Esophagus muscularis mucosa (tissue), 4 donors: ENCODE results near the gene APBA3.

Experiments used
- EP300 ChIP-seq: sonication (generic); formaldehyde crosslinking; IDR thresholded peaks from one replicate; pipeline ENCODE4 v1.6.1; 2017; ENCODE audit warnings: antibody characterized with exemption
- POLR2A ChIP-seq: fragments of 450-650 bp; IDR thresholded peaks from one replicate; pipeline ENCODE4 v1.6.1; 2017; ENCODE audit warnings: antibody characterized with exemption, moderate library complexity, mild to moderate bottlenecking, low read depth
- POLR2AphosphoS5 ChIP-seq, 2 donors: sonication (generic); formaldehyde crosslinking; IDR thresholded peaks; one replicate each; pipeline ENCODE4 v1.6.1; 2017; ENCODE audit warnings: antibody characterized with exemption in 2 of 2
- TF ChIP-seq, protein P1 (sequence below), 3 experiments: fragments of 200-600 bp in 2 of 3; fragments of 450-650 bp in 1 of 3; sonication (generic) in 2 of 3; IDR thresholded peaks; one replicate each; pipeline ENCODE4 v1.5.1; 2017 to 2019; ENCODE audit warnings: antibody characterized with exemption in 3 of 3, mild to moderate bottlenecking in 2 of 3, moderate library complexity in 1 of 3

DNA sequence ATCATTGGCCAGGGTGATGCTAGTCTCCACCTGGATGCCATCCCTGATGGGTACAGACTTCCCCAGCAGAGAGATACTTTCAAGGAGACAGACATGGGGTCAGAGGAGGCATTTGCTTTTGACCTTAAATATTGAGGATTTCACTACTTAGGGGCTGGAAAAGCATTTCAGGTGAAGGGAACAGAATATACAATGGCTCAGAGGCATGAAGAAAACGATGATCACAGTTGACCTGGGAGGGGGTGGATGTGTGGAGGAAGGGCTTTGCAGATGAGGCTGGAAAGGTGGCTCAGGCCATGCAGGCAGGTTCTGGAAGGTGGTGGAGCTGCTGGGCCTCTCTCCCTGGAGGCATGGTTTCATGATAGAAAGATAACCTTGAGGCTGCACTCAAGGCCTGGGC, 20.8 kb upstream of the APBA3 start:
- TF ChIP-seq POLR2A (no peak), POLR2AphosphoS5 (IDR thresholded peaks at IDR 0.05) (no peak), EP300 (no peak)
- TF ChIP-seq, protein P1, sequence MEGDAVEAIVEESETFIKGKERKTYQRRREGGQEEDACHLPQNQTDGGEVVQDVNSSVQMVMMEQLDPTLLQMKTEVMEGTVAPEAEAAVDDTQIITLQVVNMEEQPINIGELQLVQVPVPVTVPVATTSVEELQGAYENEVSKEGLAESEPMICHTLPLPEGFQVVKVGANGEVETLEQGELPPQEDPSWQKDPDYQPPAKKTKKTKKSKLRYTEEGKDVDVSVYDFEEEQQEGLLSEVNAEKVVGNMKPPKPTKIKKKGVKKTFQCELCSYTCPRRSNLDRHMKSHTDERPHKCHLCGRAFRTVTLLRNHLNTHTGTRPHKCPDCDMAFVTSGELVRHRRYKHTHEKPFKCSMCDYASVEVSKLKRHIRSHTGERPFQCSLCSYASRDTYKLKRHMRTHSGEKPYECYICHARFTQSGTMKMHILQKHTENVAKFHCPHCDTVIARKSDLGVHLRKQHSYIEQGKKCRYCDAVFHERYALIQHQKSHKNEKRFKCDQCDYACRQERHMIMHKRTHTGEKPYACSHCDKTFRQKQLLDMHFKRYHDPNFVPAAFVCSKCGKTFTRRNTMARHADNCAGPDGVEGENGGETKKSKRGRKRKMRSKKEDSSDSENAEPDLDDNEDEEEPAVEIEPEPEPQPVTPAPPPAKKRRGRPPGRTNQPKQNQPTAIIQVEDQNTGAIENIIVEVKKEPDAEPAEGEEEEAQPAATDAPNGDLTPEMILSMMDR (IDR thresholded peaks at IDR 0.05), result no peak
